H1 (cell line): Measurements from ENCODE around the gene ZAP70. TPM values are rescaled to one million over a fixed set of nuclear protein-coding genes. Genes with fewer than 3 reads are reported as not detected.

Source experiments
- CHD2 ChIP-seq: IDR thresholded peaks from 2 replicates; pipeline ENCODE4 v1.6.1; 2012; ENCODE audit warnings: low read length, improper control_type of control experiment
- EP300 ChIP-seq, 2 experiments: IDR thresholded peaks; 1 replicate in 1 of 2; 2 replicates in 1 of 2; pipeline ENCODE4 v1.6.1; 2011 to 2012; ENCODE audit warnings: low read depth in 2 of 2, low read length in 2 of 2, mild to moderate bottlenecking in 2 of 2, borderline replicate concordance in 1 of 2, inconsistent platforms in 1 of 2, moderate library complexity in 1 of 2
- KDM5A ChIP-seq: fragments of 200-600 bp; IDR thresholded peaks from 2 replicates; pipeline ENCODE4 v1.7.1; 2012; ENCODE audit warnings: mild to moderate bottlenecking, low read length, inconsistent platforms, mixed read lengths
- NRF1 ChIP-seq: IDR thresholded peaks from 2 replicates; pipeline ENCODE4 v1.6.1; 2011; ENCODE audit warnings: mild to moderate bottlenecking, low read depth, low read length, improper control_type of control experiment
- POLR2A ChIP-seq, 2 experiments: IDR thresholded peaks; 1 replicate in 1 of 2; 2 replicates in 1 of 2; pipeline ENCODE4 v1.6.1; 2011; ENCODE audit warnings: low read depth in 2 of 2, low read length in 2 of 2, mild to moderate bottlenecking in 2 of 2; ENCODE audit errors: control extremely low read depth in 1 of 2
- polyA plus RNA-seq, 7 experiments: library from polyadenylated mRNA; depleted of rRNA in 3 of 7; stranded (reverse) in 5 of 7; unstranded in 2 of 7; fragments of >200 nt in 5 of 7; fragments of 200-250 nt in 2 of 7; gene quantifications; 1 replicate in 5 of 7; 2 replicates in 1 of 7; 4 replicates in 1 of 7; pipeline versions ENCODE4 v1.2.1 to v1.2.3, GENCODE V29; 2011 to 2013; ENCODE audit warnings: missing spikeins in 2 of 7, mixed read lengths in 2 of 7
- total RNA-seq: library from RNA; stranded (reverse); fragmentation: NEBNext Ultra II Directional; extraction: Animal tissue kit (Norgen Biotek cat#: 25700); gene quantifications from 2 replicates; pipeline ENCODE4 v1.2.1, GENCODE V29; 2021

The ZAP70 gene
- total and polyA plus RNA-seq, 2 of the 8 experiments (the other 6 are each of a cell fraction or from before 2014, with no cell fraction given): 0.15 TPM; not detected in 1

DNA sequence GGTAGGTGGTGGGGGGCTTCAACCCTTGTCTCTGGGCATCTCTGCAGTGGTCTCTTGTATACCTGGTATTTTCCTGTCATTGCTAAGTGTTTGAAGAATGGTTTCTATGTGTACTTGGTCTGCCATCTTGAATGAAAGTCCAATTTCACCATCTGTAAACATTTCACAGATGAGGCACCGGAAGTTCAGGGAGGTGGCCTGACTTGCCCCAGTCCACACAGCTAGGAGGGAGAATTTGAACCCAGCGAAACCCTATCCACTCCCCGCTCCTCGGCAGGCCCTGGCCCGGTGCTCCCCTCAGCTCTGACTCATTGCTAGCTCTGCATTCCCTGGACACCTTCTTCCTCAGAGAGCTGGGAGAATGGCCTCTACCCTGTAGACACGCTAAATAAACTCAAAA lies 30.5 kb downstream of the ZAP70 start (continued):
- TF ChIP-seq NRF1 (no peak), CHD2 (no peak), EP300 (IDR thresholded peaks at IDR 0.05; ENCODE audit: borderline replicate concordance in 1 of 2, low read depth in 2 of 2, low read length in 2 of 2) (no peak), POLR2A (IDR thresholded peaks at IDR 0.05; ENCODE audit: control extremely low read depth in 1 of 2, low read depth in 2 of 2, low read length in 2 of 2) (no peak), KDM5A (no peak)
